Measurements from ENCODE around the gene NEDD4L.

DNA sequence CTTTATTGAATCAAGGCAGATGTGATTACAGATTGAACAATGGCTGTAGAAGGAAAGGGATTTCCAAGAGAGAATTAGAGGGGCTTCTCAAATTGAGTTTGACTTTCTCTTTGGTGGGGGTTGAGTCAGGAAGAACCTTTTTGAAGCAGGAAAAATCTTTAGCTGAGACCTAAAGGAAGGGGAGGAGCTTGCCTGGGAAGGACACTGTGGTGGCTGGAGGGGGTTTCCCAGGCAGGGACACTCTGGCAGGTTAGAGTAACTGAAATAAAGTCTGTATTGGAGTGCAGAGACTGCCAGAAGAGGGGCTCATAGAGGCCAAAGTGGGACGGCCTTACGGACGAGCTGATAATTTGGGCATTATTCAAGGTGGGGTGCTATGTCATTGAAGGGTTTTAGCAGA, 69.3 kb downstream of the NEDD4L start:
- TF ChIP-seq, protein P1, sequence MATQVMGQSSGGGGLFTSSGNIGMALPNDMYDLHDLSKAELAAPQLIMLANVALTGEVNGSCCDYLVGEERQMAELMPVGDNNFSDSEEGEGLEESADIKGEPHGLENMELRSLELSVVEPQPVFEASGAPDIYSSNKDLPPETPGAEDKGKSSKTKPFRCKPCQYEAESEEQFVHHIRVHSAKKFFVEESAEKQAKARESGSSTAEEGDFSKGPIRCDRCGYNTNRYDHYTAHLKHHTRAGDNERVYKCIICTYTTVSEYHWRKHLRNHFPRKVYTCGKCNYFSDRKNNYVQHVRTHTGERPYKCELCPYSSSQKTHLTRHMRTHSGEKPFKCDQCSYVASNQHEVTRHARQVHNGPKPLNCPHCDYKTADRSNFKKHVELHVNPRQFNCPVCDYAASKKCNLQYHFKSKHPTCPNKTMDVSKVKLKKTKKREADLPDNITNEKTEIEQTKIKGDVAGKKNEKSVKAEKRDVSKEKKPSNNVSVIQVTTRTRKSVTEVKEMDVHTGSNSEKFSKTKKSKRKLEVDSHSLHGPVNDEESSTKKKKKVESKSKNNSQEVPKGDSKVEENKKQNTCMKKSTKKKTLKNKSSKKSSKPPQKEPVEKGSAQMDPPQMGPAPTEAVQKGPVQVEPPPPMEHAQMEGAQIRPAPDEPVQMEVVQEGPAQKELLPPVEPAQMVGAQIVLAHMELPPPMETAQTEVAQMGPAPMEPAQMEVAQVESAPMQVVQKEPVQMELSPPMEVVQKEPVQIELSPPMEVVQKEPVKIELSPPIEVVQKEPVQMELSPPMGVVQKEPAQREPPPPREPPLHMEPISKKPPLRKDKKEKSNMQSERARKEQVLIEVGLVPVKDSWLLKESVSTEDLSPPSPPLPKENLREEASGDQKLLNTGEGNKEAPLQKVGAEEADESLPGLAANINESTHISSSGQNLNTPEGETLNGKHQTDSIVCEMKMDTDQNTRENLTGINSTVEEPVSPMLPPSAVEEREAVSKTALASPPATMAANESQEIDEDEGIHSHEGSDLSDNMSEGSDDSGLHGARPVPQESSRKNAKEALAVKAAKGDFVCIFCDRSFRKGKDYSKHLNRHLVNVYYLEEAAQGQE (IDR thresholded peaks at IDR 0.05; ENCODE audit: unreplicated experiment): no peak
- TF ChIP-seq POLR2AphosphoS5 (IDR thresholded peaks at IDR 0.05; ENCODE audit: low read depth) (no peak), EZH2 (IDR thresholded peaks at IDR 0.05; ENCODE audit: low read depth, unreplicated experiment) (no peak), STAT1 (IDR thresholded peaks at IDR 0.05; ENCODE audit: unreplicated experiment) (no peak), EZH2phosphoT487 (IDR thresholded peaks at IDR 0.05; ENCODE audit: unreplicated experiment) (no peak), CREB1 (CRISPR knock-in tag; IDR thresholded peaks at IDR 0.05; ENCODE audit: low read depth) (no peak), ZNF331 (CRISPR knock-in tag; IDR thresholded peaks at IDR 0.05; ENCODE audit: low read depth) (no peak), ZNF114 (CRISPR knock-in tag; IDR thresholded peaks at IDR 0.05) (no peak), JUNB (IDR thresholded peaks at IDR 0.05; ENCODE audit: unreplicated experiment) (no peak)
- TF ChIP-seq, protein P2, sequence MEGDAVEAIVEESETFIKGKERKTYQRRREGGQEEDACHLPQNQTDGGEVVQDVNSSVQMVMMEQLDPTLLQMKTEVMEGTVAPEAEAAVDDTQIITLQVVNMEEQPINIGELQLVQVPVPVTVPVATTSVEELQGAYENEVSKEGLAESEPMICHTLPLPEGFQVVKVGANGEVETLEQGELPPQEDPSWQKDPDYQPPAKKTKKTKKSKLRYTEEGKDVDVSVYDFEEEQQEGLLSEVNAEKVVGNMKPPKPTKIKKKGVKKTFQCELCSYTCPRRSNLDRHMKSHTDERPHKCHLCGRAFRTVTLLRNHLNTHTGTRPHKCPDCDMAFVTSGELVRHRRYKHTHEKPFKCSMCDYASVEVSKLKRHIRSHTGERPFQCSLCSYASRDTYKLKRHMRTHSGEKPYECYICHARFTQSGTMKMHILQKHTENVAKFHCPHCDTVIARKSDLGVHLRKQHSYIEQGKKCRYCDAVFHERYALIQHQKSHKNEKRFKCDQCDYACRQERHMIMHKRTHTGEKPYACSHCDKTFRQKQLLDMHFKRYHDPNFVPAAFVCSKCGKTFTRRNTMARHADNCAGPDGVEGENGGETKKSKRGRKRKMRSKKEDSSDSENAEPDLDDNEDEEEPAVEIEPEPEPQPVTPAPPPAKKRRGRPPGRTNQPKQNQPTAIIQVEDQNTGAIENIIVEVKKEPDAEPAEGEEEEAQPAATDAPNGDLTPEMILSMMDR (conservative IDR thresholded peaks at IDR 0.05; ENCODE audit: low read depth in 2 of 2): no peak
- TF ChIP-seq, protein P3, sequence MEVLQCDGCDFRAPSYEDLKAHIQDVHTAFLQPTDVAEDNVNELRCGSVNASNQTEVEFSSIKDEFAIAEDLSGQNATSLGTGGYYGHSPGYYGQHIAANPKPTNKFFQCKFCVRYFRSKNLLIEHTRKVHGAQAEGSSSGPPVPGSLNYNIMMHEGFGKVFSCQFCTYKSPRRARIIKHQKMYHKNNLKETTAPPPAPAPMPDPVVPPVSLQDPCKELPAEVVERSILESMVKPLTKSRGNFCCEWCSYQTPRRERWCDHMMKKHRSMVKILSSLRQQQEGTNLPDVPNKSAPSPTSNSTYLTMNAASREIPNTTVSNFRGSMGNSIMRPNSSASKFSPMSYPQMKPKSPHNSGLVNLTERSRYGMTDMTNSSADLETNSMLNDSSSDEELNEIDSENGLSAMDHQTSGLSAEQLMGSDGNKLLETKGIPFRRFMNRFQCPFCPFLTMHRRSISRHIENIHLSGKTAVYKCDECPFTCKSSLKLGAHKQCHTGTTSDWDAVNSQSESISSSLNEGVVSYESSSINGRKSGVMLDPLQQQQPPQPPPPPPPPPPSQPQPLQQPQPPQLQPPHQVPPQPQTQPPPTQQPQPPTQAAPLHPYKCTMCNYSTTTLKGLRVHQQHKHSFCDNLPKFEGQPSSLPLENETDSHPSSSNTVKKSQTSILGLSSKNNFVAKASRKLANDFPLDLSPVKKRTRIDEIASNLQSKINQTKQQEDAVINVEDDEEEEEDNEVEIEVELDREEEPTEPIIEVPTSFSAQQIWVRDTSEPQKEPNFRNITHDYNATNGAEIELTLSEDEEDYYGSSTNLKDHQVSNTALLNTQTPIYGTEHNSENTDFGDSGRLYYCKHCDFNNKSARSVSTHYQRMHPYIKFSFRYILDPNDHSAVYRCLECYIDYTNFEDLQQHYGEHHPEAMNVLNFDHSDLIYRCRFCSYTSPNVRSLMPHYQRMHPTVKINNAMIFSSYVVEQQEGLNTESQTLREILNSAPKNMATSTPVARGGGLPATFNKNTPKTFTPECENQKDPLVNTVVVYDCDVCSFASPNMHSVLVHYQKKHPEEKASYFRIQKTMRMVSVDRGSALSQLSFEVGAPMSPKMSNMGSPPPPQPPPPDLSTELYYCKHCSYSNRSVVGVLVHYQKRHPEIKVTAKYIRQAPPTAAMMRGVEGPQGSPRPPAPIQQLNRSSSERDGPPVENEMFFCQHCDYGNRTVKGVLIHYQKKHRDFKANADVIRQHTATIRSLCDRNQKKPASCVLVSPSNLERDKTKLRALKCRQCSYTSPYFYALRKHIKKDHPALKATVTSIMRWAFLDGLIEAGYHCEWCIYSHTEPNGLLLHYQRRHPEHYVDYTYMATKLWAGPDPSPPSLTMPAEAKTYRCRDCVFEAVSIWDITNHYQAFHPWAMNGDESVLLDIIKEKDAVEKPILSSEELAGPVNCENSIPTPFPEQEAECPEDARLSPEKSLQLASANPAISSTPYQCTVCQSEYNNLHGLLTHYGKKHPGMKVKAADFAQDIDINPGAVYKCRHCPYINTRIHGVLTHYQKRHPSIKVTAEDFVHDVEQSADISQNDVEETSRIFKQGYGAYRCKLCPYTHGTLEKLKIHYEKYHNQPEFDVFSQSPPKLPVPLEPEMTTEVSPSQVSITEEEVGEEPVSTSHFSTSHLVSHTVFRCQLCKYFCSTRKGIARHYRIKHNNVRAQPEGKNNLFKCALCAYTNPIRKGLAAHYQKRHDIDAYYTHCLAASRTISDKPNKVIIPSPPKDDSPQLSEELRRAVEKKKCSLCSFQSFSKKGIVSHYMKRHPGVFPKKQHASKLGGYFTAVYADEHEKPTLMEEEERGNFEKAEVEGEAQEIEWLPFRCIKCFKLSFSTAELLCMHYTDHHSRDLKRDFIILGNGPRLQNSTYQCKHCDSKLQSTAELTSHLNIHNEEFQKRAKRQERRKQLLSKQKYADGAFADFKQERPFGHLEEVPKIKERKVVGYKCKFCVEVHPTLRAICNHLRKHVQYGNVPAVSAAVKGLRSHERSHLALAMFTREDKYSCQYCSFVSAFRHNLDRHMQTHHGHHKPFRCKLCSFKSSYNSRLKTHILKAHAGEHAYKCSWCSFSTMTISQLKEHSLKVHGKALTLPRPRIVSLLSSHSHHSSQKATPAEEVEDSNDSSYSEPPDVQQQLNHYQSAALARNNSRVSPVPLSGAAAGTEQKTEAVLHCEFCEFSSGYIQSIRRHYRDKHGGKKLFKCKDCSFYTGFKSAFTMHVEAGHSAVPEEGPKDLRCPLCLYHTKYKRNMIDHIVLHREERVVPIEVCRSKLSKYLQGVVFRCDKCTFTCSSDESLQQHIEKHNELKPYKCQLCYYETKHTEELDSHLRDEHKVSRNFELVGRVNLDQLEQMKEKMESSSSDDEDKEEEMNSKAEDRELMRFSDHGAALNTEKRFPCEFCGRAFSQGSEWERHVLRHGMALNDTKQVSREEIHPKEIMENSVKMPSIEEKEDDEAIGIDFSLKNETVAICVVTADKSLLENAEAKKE (CRISPR knock-in tag; IDR thresholded peaks at IDR 0.05): no peak
- TF ChIP-seq, protein P4, sequence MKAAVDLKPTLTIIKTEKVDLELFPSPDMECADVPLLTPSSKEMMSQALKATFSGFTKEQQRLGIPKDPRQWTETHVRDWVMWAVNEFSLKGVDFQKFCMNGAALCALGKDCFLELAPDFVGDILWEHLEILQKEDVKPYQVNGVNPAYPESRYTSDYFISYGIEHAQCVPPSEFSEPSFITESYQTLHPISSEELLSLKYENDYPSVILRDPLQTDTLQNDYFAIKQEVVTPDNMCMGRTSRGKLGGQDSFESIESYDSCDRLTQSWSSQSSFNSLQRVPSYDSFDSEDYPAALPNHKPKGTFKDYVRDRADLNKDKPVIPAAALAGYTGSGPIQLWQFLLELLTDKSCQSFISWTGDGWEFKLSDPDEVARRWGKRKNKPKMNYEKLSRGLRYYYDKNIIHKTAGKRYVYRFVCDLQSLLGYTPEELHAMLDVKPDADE (IDR thresholded peaks at IDR 0.05): no peak
